Endodermal cell (in vitro differentiated cells): ENCODE data around the gene TAF3. TPM values are rescaled to one million over a fixed set of nuclear protein-coding genes. Genes with fewer than 3 reads are reported as not detected.

Source experiments
- DNase-seq: peaks from one replicate; pipeline ENCODE4 v3.0.0-alpha.2; 2017
- H3K27ac ChIP-seq: 2 replicates; pipeline ENCODE4 v1.5.1; 2013; ENCODE audit warnings: mild to moderate bottlenecking, low read depth, low read length, moderate library complexity
- H3K27me3 ChIP-seq: 2 replicates; pipeline ENCODE4 v1.6.1; 2013; ENCODE audit warnings: mild to moderate bottlenecking, low read length, moderate library complexity; ENCODE audit not compliant: insufficient read depth, control insufficient read depth, poor library complexity, severe bottlenecking
- H3K36me3 ChIP-seq: 2 replicates; pipeline ENCODE4 v1.7.0; 2013; ENCODE audit warnings: mild to moderate bottlenecking, low read length, moderate library complexity; ENCODE audit not compliant: control insufficient read depth, insufficient read depth
- H3K4me1 ChIP-seq: one replicate; pipeline ENCODE4 v1.7.0; 2013; ENCODE audit warnings: low read length; ENCODE audit not compliant: control insufficient read depth, insufficient read depth
- H3K4me3 ChIP-seq: 2 replicates; pipeline ENCODE4 v1.5.1; 2013; ENCODE audit warnings: mild to moderate bottlenecking, low read length, moderate library complexity
- H3K9ac ChIP-seq: 2 replicates; pipeline ENCODE4 v1.6.1; 2013; ENCODE audit warnings: mild to moderate bottlenecking, low read length, moderate library complexity; ENCODE audit not compliant: poor library complexity, severe bottlenecking; ENCODE audit errors: extremely low read depth
- H3K9me3 ChIP-seq: 2 replicates; pipeline ENCODE4 v1.6.1; 2013; ENCODE audit warnings: mild to moderate bottlenecking, low read length, moderate library complexity; ENCODE audit not compliant: control insufficient read depth
- H3K27ac Mint-ChIP-seq: 2 replicates; pipeline ENCODE4 v1.8.0; 2020; ENCODE audit warnings: mixed read lengths
- H3K27me3 Mint-ChIP-seq: 2 replicates; pipeline ENCODE4 v1.8.0; 2021; ENCODE audit warnings: mild to moderate bottlenecking, mixed read lengths; ENCODE audit not compliant: insufficient read depth
- H3K36me3 Mint-ChIP-seq: 2 replicates; pipeline ENCODE4 v1.8.0; 2020; ENCODE audit warnings: low read depth, mixed read lengths
- H3K4me1 Mint-ChIP-seq: 2 replicates; pipeline ENCODE4 v1.8.0; 2020; ENCODE audit warnings: mixed read lengths
- H3K4me3 Mint-ChIP-seq: 2 replicates; pipeline ENCODE4 v1.8.0; 2020; ENCODE audit warnings: mild to moderate bottlenecking, moderate library complexity, mixed read lengths
- H3K9me3 Mint-ChIP-seq: 2 replicates; pipeline ENCODE4 v1.8.0; 2020; ENCODE audit warnings: mild to moderate bottlenecking, mixed read lengths
- WGBS, 2 experiments: methylation state at CpG; one replicate each; pipeline versions ENCODE4 v1.1.5 to v1.1.7; 2013; ENCODE audit warnings: missing lambda C conversion rate in 2 of 2, mixed read lengths in 1 of 2; ENCODE audit not compliant: insufficient coverage in 1 of 2, insufficient read length in 1 of 2; 5-methylcytosine and 5-hydroxymethylcytosine counted together
- total RNA-seq, 2 donors: library from RNA; stranded (reverse); fragmentation: NEBNext Ultra II Directional in 1 of 2; extraction: Animal tissue kit (Norgen Biotek cat#: 25700) in 1 of 2; gene quantifications; 2 replicates in 1 of 2; 3 replicates in 1 of 2; pipeline ENCODE4 v1.2.1, GENCODE V29; 2021
- TF ChIP-seq, protein P1 (sequence below): fragments of 200-600 bp; sonication (generic); conservative IDR thresholded peaks from 2 replicates; pipeline ENCODE4 v1.5.0; 2021; ENCODE audit warnings: antibody characterized with exemption, mild to moderate bottlenecking

Gene TAF3
- total RNA-seq, 2 donors from 2014 or later = 9.9 to 10.0 TPM

DNA sequence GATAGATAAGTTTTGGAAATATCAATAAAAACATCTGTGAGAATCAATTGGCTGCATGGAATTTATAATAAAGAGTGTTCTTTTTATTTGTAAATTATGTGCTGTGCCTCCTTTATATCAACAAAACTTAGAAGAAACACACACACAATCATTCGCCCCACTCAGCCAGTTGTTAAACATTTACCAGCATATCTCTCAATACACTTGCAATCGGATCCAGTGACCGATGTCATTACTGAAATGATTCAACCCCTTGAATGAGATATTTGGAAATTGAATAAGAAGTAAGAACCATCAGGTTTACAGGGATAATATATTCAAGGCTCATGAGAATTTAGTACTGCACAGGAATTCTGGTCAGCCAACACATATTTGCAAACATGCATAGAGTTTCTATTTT, 35.6 kb downstream of the TAF3 start:
- no peaks in the 10 kb centered on the region for H3K36me3 ChIP-seq
- peaks cover 9% of the 10 kb centered on the region for H3K4me1 ChIP-seq
- Mint-ChIP-seq H3K36me3 (peaks cover 6% of the 10 kb centered on the region), H3K4me1 (peaks cover 47% of the 10 kb centered on the region), H3K27ac (no peak overlapping the region), H3K9me3 (no peaks in the 10 kb centered on the region), H3K4me3 (no peak overlapping the region), H3K27me3 (no peaks in the 10 kb centered on the region)
- DNase-seq = no peak
- TF ChIP-seq, protein P1, sequence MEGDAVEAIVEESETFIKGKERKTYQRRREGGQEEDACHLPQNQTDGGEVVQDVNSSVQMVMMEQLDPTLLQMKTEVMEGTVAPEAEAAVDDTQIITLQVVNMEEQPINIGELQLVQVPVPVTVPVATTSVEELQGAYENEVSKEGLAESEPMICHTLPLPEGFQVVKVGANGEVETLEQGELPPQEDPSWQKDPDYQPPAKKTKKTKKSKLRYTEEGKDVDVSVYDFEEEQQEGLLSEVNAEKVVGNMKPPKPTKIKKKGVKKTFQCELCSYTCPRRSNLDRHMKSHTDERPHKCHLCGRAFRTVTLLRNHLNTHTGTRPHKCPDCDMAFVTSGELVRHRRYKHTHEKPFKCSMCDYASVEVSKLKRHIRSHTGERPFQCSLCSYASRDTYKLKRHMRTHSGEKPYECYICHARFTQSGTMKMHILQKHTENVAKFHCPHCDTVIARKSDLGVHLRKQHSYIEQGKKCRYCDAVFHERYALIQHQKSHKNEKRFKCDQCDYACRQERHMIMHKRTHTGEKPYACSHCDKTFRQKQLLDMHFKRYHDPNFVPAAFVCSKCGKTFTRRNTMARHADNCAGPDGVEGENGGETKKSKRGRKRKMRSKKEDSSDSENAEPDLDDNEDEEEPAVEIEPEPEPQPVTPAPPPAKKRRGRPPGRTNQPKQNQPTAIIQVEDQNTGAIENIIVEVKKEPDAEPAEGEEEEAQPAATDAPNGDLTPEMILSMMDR = no peak
- H3K27ac ChIP-seq = no peak overlapping the region
- H3K27me3 ChIP-seq = no peaks in the 10 kb centered on the region
- WGBS, 2 experiments = 97% methylated on average over 3 of the region's 3 CpGs; no CpG with 5 or more reads in 1 of the 2 experiments
- H3K9ac ChIP-seq = no peak overlapping the region
- H3K9me3 ChIP-seq = no peaks in the 10 kb centered on the region
- H3K4me3 ChIP-seq = no peak overlapping the region

DNA sequence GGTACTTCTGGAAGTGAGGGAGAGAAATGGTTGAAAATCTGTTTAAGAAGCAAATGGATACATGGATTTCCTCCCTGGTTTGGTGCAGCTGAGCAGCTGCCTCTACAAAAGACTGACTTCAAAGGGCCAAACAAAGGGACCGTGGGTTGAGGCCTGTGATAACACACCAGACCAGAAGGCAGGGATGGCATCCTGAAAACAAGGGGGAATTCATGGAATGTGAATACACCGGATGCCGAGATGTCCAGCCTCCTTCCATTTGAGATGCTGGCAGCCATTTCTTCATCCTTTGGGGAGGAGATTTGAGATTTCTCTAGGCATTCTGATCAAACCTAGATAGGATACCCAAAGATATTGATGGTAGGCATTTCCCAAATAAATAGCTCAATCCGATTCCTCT, 36.9 kb downstream of the TAF3 start:
- Histone ChIP-seq H3K9me3 (no peaks in the 10 kb centered on the region), H3K36me3 (no peaks in the 10 kb centered on the region), H3K9ac (no peak overlapping the region), H3K27me3 (no peaks in the 10 kb centered on the region), H3K4me1 (peaks cover 9% of the 10 kb centered on the region), H3K27ac (peak overlapping the region; percentile 51), H3K4me3 (no peak overlapping the region)
- peaks cover 12% of the 10 kb centered on the region for H3K36me3 Mint-ChIP-seq
- peaks cover 47% of the 10 kb centered on the region for H3K4me1 Mint-ChIP-seq
- peaks cover 8% of the 10 kb centered on the region for H3K9me3 Mint-ChIP-seq
- H3K27ac Mint-ChIP-seq = peak overlapping the region; percentile 74
- H3K4me3 Mint-ChIP-seq = no peak overlapping the region
- DNase-seq = peak; percentile 65
- 39 to 82% methylated on average over 2 to 4 of the region's 4 CpGs for WGBS, 2 experiments
- TF ChIP-seq, protein P1 = no peak
- no peaks in the 10 kb centered on the region for H3K27me3 Mint-ChIP-seq

DNA sequence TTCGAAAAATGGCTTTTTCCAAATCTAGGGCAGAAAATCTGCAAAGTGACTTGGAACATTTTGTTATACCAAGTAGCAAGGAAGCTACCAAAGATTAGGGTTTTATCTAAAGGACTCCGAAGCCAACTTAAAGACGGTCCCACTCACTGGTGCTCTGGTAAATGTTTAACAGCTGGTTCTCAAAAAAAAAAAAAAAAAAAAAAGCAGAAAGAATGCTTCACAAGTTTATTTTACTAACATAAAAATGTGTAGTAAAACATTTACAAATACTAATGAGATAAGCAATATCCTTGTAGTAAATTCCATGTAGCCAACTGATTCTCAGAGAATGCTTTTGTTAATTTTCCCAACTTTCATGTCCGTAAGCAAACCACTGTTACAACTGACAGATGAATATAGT, 38.4 kb downstream of the TAF3 start:
- peaks cover 45% of the 10 kb centered on the region for H3K4me1 Mint-ChIP-seq
- H3K36me3 ChIP-seq = no peaks in the 10 kb centered on the region
- no peak for DNase-seq
- H3K9ac ChIP-seq = no peak overlapping the region
- no peak overlapping the region for H3K4me3 ChIP-seq
- 44% methylated on average over 4 of the region's 4 CpGs; no CpG with 5 or more reads in 1 of the 2 experiments for WGBS, 2 experiments
- no peak overlapping the region for H3K27ac Mint-ChIP-seq
- peaks cover 22% of the 10 kb centered on the region for H3K36me3 Mint-ChIP-seq
- TF ChIP-seq, protein P1 = no peak
- H3K4me3 Mint-ChIP-seq = no peak overlapping the region
- peaks cover 9% of the 10 kb centered on the region for H3K4me1 ChIP-seq
- H3K27me3 Mint-ChIP-seq = no peaks in the 10 kb centered on the region
- H3K27ac ChIP-seq = no peak overlapping the region
- peaks cover 10% of the 10 kb centered on the region for H3K9me3 ChIP-seq
- H3K27me3 ChIP-seq = no peaks in the 10 kb centered on the region
- peaks cover 19% of the 10 kb centered on the region for H3K9me3 Mint-ChIP-seq
